RPMI7951 (cell line): ENCODE results near the gene AKAP10. TPM values are rescaled to one million over a fixed set of nuclear protein-coding genes. Genes with fewer than 3 reads are reported as not detected.
"Not testable (repeated sequence)": the region's sequence is repeated elsewhere in the genome, so short reads cannot be mapped to it uniquely, and the experiment has no call there.

Experiments used
- DNase-seq: peaks from one replicate; pipeline ENCODE4 v3.0.0-alpha.2; 2012; ENCODE audit warnings: low read depth
- total RNA-seq: library from RNA; depleted of rRNA; stranded (reverse); fragments of >200 nt; shearing (Covaris generic); gene quantifications from 2 replicates; pipeline ENCODE4 v1.2.3, GENCODE V29; 2014

AKAP10 gene
- total RNA-seq, 1 experiment from 2014 or later: 19.7 TPM

DNA sequence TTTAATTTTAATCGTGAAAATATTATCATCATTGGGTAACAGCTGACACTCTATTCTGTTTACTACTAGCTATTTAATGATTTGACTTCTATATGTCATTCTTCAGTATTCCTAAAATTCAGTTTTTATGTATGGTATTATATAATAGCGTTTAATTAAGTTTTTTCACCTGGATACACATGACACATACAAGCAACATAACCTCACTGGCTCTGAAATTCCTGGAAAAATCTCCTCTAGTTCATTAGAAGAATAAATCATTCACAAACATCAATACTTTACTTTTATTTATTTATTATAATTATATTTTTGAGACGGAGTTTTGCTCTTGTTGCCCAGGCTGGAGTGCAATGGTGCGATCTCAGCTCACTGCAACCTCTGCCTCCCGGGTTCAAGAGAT, 44.0 kb downstream of the AKAP10 start:
- no peak for DNase-seq

DNA sequence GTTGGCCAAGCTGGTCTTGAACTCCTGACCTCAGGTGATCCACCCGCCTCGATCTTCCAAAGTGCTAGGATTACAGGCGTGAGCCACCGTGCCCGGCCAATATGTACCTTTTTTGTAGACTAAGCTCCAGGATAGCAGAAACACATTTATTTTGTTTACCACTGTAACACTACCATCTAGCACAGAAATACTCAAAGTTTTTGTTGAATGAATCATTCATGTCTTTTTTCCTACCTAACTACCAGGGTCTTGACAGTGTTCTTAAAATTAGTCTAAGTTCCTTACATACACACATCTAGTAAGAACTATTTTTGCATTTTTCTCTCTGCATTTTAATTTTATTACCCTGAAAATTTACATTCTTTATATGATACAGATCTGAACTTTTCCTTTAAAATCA, 44.4 kb downstream of the AKAP10 start:
- no peak for DNase-seq

DNA sequence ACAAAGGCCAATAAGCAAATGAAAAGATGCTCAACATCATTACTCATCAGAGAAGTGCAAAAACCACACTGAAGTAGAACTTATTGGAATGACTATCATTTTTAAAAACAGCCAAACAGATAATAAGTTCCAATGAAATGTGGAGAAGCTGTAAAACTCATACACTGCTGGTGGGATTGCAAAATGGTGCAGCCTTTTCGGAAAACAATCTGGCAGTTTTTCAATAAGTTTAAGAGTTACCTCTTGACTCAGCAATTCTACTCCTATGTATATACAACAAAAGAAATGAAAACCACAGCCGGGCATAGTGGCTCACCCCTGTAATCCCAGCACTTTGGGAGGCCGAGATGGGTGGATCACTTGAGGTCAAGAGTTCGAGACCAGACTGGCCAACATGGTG, 49.3 kb downstream of the AKAP10 start:
- no peak for DNase-seq

DNA sequence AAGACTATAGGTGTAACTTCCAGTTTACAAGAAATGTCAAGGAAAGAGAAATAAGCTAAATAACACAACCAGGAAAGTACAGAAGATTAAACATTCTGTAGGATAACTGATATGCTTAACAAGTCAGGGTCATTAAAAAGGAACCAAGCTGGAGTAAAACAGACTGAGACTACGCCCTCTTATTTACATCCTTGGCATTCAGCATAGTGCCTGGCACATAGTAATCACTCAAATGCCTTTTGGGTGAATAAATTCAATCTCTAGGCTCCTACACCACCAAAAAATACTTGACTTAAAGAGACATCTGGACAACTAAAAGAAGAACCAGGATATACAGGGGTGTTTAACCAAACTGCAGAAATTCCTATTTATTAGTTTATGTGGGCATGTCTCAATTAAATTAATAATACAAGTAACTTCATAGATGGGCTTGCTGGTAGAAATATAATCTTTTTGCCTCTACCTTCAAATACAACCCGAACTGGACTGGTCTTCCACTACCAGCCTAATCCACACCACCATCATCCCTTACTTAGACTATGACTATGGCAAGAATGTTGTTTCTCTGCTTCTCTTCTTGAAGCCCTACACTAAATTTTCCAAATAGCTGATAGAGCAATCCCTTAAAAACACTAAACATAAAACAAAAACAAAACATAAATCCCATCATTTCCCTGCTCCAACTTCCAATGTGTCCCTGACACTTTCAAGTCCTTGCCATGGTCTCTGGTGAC, 62.2 kb downstream of the AKAP10 start:
- DNase-seq: no peak

DNA sequence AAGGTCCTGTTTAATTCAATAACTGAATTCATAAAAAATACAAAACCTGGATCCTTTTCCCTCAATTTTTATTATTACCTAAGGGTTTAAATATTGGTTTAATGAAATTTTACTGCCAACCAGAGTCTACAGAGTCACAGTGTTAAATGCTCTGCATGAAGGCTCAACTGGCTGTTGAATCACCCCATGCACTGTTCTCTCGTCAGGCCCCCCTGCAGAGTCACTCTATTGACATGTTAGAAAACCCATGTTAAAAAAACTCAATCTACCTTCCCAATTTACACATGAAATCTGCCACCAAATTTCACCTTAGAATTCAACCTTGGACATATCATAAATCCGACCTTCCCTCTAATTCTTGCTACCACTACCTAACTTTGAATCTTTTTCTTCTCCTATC, 66.6 kb downstream of the AKAP10 start:
- no peak for DNase-seq

DNA sequence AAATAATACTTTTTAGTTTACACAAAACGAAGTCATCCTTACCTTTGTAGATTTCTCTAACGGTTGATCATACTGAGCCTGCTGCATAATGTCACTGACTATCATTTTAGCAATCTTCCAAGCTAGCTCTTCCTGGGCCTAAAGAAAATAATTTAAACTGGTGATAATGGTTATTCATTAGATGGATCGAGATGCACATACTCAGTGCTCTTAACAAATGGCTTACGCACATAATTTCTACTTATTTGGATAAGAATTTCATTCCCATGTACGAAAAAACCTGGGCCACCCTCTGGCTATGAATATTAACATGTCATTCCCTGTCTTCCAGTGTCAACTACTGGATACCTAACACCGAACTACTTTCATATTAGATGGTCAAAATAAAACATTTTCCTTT, 68.5 kb downstream of the AKAP10 start:
- DNase-seq: no peak

DNA sequence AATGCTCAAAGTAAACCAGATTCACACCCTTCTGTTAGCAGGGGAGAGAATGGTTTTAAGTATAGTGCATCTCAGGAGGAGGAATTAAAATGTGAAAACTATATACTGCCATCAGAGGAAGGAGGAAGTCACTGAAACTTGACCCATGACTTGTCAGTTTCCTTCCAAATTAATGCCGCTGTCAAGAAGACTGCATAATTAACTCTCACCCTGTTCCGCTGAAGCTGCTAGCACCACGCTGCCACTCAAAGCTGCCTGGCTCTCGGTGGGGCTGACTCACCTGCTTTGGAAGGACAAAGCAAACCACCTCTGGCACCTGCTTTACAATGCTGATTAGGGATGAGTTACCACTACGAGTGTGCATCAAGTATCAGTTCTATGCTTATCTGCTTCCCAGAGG, 72.1 kb downstream of the AKAP10 start:
- no peak for DNase-seq

DNA sequence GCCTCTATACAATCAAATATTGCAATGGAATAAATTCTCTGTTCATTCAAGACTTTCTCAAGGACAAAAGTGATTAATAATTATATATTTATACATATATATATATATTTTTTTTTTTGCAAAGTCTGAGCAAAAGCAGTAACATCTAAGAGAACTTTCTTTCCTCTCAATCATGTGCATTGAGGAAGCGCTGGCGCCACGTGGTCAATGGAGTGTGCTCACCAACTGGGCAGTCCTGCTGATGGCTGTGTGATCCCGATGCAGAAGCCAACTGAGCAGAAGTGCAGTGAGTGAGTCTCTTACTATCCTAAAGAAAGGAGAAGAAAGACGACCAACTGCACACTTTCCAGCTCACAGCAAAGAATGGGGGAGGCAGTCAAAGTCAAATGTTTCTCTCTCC, 72.7 kb downstream of the AKAP10 start:
- DNase-seq: no peak

DNA sequence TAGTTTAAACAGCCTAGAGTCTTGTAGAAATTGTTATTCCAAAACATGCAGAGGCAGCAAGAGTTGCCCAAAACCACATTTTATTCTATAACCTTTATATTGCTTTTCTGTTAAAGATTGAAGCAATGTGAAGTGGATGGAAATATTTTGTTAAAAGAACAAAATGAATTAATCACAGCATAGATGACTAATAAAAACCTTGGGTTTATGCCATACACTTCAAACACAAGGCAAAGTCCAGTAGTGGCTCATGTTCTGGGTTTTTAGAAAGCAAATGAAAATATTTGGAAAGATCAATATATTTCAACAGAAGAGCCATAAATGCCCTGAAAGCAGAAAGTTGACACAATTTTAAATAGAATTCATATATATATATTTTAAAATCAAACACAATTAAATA, 73.2 kb downstream of the AKAP10 start:
- DNase-seq: no peak

DNA sequence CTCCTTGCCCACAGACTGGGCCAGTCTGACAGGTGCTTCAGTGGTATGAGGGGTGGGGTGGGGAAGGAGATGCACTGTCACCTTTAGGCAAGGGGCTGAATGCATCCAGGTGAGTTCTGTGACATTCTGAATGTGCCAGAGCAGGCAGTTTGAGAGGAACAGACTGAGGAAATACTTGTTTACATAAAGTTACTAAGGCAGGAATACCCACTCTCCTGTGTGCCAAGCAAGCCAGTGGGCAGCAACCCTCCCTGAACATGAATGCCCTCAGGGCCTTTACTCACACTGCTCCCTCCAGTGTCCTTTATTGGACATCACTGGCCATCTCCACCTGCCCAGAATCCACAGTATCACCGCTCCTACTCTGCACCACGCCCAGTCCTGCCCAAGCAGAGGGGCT, 76.8 kb downstream of the AKAP10 start:
- no peak for DNase-seq

DNA sequence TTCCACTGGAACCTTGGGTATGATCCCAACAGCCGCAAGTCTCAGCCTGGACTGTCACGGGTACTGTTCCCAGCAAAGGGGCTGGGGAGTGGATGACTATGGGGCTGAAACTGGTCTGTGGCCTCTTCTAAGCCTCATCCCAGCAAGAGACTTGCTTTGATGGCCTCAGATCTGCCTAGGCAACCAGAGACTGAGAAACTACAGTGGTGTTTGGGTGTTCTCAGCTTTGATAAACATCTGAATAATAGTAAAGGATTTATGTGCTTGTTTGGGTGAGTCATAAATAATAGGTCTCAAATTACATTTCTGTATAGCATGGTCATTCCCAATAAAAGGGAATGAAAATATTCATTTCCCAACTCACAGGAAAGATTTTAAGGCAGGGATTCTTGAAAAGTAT, 79.7 kb downstream of the AKAP10 start:
- peak; percentile 6 for DNase-seq

DNA sequence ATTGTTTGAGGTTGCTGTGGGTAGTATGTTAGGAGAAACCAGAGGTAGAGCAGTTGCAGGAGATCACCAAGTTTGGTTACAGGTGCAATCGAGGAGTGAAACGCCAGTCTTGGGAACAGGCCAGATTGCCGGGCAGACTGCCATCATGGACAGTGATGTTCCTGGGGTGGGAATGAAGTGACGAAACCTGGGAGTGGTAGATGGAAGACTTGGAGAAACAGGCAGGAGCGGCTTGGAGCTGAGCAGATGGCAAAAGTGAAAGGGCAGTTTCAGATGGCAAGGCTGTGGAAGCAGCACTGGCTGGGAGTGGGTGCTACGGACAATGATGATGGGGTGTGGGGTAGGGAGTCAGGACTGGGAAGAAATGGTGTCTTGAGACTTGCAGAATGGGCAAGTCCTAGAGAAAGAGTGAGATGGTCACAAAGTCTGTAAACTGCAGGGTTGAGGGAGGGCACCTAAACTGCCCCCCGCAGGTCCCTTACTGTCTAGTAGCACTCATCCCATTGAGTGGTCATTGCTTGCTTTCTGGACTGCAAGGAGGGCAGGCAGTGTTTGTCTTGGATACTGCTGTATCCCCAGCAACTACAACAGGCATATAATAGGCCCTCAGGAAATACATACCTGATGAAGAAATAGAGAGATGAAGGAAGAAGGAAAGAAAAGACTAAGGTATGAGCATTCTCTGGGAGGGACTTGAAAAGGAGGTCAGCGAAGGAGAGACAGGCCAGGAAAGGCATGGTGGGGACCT, 80.4 kb downstream of the AKAP10 start:
- DNase-seq: no peak

DNA sequence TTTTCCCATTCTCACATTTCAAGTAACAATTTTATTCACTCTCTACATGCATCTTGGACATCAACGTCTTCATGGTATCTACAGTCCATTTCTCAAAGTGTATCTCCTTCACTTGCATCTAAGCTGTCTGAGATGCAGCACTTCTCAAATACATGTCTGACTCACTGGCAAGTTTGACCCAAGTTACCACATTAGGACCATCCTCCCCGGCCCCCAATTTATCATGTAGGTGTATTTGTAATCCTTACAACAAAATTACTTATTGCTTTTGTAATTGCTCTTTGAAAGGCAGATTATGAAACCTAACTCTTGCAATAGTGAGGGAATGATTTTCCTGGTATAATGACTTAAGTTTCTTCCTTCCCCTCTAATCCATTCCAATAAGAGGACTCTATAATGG, 80.9 kb downstream of the AKAP10 start:
- no peak for DNase-seq

DNA sequence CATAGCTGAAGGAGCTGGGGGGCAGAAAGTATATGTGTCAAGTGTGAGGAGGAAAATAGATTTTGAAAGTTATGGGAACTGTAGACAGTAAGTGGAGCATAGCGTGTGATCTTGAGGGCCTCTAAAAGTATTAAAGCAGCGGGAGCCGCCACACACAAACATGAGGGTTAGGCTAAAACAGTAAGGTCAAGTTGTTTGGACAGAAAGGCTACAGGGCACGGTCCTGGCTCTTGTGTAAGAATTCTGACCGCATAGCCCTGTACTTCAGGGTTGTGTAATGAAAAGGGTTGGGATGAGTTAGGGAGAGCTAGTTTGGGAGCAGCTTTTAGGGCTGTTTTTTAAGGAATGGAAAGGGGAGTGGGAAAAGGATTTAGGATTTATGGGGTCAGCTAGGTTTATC, 87.1 kb downstream of the AKAP10 start:
- DNase-seq: not testable (repeated sequence)

DNA sequence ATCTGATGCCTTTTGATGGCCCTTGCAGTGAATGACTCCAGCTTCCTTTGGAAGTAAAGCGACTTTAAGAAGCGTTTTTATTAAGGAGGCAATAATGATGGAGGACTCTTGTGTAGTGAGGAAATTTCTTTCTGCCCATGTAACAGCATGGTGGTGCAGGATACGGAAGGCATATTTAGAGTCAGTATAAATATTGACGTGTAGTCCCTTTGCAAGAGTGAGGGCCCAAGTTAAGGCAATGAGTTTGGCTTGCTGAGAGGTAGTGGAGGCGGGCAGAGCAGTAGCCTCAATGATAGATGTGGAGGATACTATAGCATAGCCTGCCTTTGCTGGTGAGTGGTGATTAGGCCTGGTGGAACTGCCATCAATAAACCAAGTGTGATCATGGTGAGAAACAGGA, 87.6 kb downstream of the AKAP10 start:
- DNase-seq: not testable (repeated sequence)

DNA sequence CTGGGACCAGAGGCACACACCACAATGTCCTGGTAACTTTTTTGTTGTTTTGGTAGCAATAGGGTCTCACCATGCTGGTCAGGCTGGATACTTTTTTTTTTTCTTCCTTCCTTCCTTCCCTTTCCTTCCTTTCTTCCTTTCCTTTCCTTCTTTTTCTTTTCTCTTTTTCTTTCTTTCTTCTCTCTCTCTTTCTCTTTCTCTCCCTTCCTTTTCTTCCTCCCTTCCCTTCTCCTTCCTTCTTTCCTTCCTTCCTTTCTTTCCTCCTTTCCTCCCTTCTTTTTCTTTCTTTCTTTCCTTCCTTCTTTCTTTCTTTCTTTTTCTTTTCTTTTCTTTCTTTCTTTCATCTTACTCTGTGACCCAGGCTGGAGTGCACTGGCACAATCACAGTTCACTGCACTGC, 91.5 kb downstream of the AKAP10 start:
- no peak for DNase-seq

DNA sequence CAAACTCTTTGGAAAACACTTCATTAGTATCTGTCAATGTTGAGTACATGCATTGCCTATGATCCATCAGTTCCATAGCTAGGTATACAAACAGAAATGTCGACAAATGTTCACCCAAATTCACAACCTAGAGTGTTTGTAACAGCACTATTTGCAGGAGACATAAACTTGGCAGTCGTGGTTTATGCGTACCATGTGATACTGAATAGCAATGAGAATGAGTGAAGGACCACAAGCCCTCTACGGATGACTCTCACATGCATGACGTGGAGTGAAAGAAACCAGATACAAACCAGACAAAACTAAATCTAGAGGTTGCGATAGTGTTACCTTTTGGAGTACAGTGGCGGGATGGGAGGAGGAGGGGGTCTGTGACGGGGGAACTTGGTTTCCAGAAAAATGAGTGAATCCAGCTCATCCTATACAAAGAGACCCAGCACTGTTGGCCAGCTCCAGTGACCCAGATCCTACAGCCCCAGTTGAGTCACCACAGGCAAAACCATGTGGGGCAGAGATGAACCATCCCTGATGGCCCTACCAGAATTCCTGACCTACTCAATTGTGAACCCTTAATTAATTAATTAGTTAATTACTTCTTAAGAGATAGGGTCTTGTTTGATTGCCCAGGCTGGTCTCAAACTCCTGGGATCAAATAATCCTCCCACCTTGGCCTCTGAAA, 94.0 kb downstream of the AKAP10 start:
- DNase-seq: no peak

DNA sequence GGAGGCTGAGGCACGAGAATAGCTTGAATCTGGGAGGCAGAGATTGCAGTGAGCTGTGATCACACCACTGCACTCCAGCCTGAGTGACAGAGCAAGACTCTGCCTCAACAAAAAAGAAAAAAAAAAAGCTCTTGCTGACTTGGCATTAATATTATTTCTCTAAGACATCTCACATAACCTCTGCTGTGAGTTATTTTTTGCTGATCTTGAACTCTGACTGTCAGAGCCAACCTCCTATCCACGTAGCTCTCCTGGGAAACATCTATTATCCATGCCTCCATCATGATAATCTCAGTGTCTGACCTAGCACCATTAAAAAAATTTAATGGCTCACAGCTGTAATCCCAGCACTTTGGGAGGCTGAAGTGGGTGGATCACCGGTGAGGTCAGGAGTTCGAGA, 97.2 kb downstream of the AKAP10 start:
- no peak for DNase-seq

DNA sequence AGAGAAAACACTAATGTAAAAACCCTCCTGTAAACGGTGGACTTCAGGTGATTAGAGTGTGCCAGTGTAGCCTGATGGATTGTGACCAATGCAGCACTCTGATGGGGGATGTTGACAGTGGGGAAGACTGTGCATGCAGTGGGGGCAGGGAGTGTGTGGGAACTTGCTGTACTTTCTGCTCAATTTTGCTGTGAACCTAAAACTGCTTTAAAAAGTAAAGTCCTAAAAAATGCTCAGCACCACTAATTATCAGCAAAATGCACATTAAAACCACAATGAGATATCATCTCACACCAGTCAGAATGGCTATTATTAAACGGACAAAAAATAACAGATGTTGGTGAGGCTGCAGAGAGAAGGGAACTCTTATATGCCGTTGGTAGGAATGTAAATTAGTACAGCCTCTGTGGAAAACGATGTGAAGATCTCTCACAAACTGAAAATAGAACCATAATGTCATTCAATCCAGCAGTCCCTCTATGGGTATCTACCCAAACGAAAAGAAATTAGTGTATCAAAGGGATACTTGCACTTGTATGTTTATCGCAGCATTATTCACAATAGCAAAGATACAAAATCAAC, 100.2 kb downstream of the AKAP10 start:
- no peak for DNase-seq

DNA sequence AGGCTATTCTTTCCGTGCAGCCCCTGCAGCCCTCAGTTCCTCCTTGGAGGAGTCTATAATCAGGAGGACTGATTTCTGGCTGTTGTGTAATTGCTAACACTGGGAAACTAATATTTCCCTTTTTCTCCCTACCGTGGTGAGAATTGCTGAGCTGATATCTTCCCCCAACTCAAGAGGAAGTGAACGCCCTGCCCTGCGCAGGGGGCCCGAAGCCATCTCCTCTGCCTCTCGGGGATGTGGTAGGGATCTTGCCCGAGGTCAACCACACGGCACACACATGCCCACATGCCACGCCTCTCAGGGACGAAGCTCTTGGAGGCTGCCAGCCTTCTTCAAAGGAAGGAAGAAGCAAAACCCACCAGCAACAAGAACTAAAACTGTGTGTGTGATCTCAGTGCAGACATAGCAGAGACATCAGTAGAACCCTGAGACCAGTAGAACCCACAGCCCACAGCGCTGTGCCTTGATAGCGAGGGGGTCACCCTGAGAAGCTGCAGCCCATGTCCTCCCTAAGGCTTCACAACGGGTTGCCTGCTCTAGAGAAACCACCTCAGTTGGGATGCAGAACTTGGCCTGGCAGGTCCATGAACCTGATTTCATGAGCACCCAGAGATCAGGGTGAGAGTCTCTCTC, 101.0 kb downstream of the AKAP10 start:
- no peak for DNase-seq

DNA sequence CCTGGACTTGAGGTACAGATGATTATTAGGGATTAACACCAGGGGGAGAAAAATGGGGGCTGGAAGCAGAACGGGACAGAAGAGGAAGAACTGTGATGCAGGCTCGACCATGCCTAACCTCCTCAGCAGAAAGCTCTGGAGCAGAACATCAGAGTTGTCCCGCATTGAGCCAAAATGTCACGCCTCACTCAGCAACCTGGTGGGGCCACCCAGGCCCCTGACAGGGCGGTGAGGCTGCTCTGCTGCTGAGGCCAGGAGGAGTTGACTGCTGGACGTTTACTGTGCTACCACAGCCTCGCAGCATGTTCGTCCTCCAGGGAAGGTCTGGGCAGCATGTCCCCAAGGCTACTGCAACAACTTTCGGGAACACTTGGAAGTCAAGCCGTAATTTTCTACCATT, 103.4 kb downstream of the AKAP10 start:
- no peak for DNase-seq

DNA sequence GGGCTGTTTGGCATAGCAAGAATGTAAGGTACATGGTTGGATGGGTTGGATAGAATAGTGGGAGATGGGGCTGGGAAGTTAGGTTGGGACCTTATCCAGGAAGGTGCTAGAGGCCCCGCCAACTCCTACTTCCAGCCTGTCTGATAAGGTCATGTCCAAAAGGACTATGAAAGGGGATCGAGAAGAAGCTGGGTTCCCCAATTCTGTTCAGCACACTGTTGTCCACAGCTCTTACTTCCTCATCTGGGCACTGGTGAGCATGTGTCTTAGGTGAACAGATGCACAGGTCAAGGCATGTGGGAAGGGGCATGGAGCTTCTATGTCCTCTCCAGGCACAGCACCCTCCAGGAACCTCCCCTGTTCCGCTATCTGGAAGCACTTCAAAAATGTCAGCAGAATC, 104.3 kb downstream of the AKAP10 start:
- no peak for DNase-seq
